ENCODE results near the gene FHL5.

DNA sequence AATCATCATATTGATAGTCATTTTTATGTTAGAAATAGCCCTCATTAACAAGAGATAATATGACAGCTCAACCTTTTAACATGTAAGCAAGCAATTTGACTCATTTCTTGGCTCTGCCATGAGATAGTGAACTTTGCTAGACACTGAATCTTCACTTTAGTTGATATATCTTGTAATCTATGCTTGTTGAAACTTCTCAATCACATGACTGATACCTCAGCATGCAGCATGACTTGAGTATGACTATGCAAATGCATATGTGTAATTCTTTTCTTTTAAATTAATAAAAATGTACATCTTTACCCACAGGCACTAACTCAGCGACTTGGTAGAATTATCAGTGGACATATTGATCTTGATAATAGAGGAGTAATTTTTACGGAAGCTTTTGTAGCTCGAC, 34.7 kb upstream of the FHL5 start:
- TF ChIP-seq, protein P1, sequence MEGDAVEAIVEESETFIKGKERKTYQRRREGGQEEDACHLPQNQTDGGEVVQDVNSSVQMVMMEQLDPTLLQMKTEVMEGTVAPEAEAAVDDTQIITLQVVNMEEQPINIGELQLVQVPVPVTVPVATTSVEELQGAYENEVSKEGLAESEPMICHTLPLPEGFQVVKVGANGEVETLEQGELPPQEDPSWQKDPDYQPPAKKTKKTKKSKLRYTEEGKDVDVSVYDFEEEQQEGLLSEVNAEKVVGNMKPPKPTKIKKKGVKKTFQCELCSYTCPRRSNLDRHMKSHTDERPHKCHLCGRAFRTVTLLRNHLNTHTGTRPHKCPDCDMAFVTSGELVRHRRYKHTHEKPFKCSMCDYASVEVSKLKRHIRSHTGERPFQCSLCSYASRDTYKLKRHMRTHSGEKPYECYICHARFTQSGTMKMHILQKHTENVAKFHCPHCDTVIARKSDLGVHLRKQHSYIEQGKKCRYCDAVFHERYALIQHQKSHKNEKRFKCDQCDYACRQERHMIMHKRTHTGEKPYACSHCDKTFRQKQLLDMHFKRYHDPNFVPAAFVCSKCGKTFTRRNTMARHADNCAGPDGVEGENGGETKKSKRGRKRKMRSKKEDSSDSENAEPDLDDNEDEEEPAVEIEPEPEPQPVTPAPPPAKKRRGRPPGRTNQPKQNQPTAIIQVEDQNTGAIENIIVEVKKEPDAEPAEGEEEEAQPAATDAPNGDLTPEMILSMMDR (IDR thresholded peaks at IDR 0.05) = no peak
- no peak for TF ChIP-seq POLR2A (IDR thresholded peaks at IDR 0.05)

Measured in thyroid gland (tissue), 4 donors.